HG03039 (cell line): ENCODE measurements around the gene DTNA.

ENCODE experiments used
- ATAC-seq: cut with Tn5 transposase; IDR thresholded peaks from one replicate; pipeline ENCODE4 v1.9.1; 2021; ENCODE audit warnings: mild to moderate bottlenecking, moderate library complexity; ENCODE audit not compliant: unreplicated experiment

The DTNA gene

GRCh38 chr18:34928754-34929335 lies 218.7 kb downstream of the DTNA start:
- no peak for ATAC-seq

- no peak for ATAC-seq
Observed at GRCh38 chr18:34929336-34929780, 219.3 kb downstream of the DTNA start.

GRCh38 chr18:34932363-34932762 lies 222.3 kb downstream of the DTNA start:
- no peak for ATAC-seq

DNA sequence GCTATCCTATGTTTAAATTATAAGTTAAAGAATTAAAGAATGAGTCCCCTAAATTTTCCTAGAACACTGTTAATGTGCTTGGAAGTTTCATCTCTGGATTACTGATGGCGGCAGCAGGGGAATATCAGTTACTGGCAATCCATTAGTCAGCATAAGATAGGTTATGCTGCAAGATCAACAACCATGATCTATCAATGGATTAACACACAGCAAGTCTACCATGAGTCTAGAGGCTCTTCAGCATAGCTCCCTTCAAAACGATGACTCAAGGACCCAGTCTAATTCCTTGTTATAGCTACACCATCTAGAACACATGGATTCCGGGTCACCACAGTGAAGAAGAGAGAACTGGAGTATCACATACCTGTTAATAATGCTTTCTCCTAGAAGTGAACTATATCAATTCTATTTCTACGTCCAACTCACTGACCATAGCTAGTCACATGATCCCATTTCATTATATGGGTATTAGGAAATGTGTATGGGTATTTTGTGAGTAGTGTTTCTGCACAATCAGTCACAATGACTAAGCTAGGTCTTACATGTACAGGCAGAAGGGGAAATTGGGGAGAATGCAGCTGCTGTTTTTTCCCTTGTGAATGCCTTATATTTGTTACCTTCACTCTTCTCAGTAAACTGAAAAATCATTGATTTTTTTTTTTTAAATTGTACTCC lies 222.8 kb downstream of the DTNA start:
- ATAC-seq, result no peak

DNA sequence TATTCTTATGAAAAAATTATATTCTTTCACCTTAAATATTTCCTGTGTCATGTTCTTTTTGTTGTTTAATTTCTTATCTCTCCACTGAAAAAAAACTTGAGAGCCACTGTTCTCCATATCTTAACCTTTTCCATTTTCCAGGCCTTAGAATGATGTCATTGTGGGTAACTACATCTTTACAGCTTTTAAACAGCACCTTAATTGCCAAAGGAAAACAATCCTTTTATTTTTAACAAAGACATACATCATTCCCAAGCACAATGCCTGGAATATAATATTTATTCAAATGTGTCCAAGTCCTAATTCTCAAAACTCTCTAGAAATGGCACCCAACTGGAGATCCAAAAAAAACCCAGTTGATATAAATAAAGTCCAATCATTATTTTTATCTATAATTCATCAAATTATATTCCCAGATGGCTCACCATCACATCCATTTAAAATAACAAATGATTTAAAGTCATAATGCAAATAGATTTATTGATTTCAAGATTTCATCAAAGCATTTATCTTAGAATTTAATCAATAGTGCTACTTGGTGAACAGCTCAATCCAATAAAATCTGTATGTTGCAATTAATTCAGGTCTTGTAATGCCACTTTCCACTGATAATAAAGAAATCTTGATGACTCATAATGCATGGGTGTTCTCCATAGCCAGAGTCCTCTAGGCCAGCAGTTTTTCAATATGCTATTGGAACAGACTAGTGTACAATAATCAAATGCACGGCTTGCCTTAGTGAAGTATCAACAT lies 224.0 kb downstream of the DTNA start:
- no peak for ATAC-seq

DNA sequence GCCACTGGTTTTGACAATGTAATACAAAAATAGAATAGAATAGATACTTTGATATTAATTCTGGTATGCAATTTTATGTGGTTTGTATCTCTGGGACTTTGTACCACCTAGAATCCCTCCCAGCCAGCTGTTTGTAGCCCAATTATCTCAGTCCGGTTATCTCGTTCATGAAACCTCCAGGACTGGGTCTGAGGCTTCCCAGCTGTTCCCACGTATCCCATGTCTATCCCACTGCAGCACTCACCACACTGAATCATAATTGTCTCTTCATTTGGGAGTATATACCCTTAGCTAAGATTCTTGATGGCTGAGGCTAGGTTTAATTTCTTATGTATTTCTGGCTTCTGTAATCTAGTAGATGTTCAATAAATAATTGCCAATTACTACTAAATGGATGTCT lies 226.7 kb downstream of the DTNA start:
- ATAC-seq, result no peak

GRCh38 chr18:34938090-34938489 lies 228.0 kb downstream of the DTNA start:
- no peak for ATAC-seq
